Suprapubic skin (tissue), 4 donors: Measurements from ENCODE around the gene FATE1. TPM values are rescaled to one million over a fixed set of nuclear protein-coding genes. Genes with fewer than 3 reads are reported as not detected.

Experiments used
- DNase-seq, 2 donors: peaks; one replicate each; pipeline ENCODE4 v3.0.0-alpha.2; 2019; ENCODE audit warnings: low spot score in 2 of 2
- H3K27ac ChIP-seq: fragments of 200-600 bp; sonication (generic); one replicate; pipeline ENCODE4 v1.5.1; 2019
- H3K27me3 ChIP-seq: fragments of 200-600 bp; sonication (generic); one replicate; pipeline ENCODE4 v1.5.1; 2019
- H3K36me3 ChIP-seq: fragments of 200-600 bp; sonication (generic); one replicate; pipeline ENCODE4 v1.5.1; 2019
- H3K4me1 ChIP-seq: fragments of 200-600 bp; sonication (generic); one replicate; pipeline ENCODE4 v1.5.1; 2019
- H3K4me3 ChIP-seq: fragments of 200-600 bp; sonication (generic); one replicate; pipeline ENCODE4 v1.5.1; 2019; ENCODE audit warnings: mild to moderate bottlenecking
- H3K9me3 ChIP-seq: fragments of 200-600 bp; sonication (generic); one replicate; pipeline ENCODE4 v1.5.1; 2019
- CTCF ChIP-seq, 2 donors: fragments of 200-600 bp in 1 of 2; fragments of 450-650 bp in 1 of 2; sonication (generic) in 1 of 2; IDR thresholded peaks; one replicate each; pipeline ENCODE4 v1.5.1; 2016 to 2019; ENCODE audit warnings: antibody characterized with exemption in 2 of 2, mild to moderate bottlenecking in 1 of 2, moderate library complexity in 1 of 2
- EP300 ChIP-seq: sonication (generic); formaldehyde crosslinking; IDR thresholded peaks from one replicate; pipeline ENCODE4 v1.6.1; 2017; ENCODE audit warnings: antibody characterized with exemption
- POLR2A ChIP-seq, 2 donors: fragments of 450-650 bp; IDR thresholded peaks; one replicate each; pipeline ENCODE4 v1.6.1; 2017; ENCODE audit warnings: antibody characterized with exemption in 2 of 2, mild to moderate bottlenecking in 2 of 2, moderate library complexity in 2 of 2
- POLR2AphosphoS5 ChIP-seq, 3 donors: sonication (generic); formaldehyde crosslinking; IDR thresholded peaks; one replicate each; pipeline ENCODE4 v1.6.1; 2017; ENCODE audit warnings: antibody characterized with exemption in 3 of 3
- WGBS: methylation state at CpG from one replicate; pipeline ENCODE4 v1.1.5; 2018; 5-methylcytosine and 5-hydroxymethylcytosine counted together
- total RNA-seq, 4 donors: library from RNA; depleted of rRNA; stranded (reverse); fragments of >200 nt; gene quantifications; one replicate each; pipeline ENCODE4 v1.1.0, GENCODE V29; 2016

Gene FATE1
- total RNA-seq, 4 donors from 2014 or later = not detected

GRCh38 chrX:151738751-151739150, 22.9 kb downstream of the FATE1 start:
- TF ChIP-seq CTCF (IDR thresholded peaks at IDR 0.05) (no peak), EP300 (no peak), POLR2A (IDR thresholded peaks at IDR 0.05) (no peak), POLR2AphosphoS5 (IDR thresholded peaks at IDR 0.05) (no peak)
- WGBS = 89% methylated on average over 7 of the region's 7 CpGs
- H3K4me3 ChIP-seq = no peak overlapping the region
- no peak for DNase-seq
- no peaks in the 10 kb centered on the region for H3K4me1 ChIP-seq
- no peaks in the 10 kb centered on the region for H3K27me3 ChIP-seq
- no peaks in the 10 kb centered on the region for H3K36me3 ChIP-seq
- H3K27ac ChIP-seq = no peak overlapping the region
- H3K9me3 ChIP-seq = no peaks in the 10 kb centered on the region

DNA sequence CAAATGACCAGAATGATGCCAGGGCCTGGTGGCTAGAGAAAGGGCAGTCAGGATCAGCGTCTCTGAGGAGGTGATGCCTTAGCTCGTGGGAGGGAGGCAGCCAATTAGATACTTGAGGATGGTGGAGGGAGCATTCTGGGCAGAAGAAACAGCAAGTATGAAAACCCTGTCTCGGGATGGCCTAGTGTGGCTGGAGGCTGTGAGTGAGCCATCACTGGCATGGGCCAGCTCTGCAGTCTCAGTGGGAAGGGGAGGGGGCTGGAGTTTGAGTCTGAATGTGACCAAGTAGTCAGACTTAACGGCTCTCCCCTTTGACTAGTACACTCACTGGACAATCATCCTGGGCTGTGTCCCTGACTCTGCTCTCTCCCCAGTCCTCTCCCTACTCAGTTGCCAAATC, 25.8 kb downstream of the FATE1 start:
- no peak for TF ChIP-seq EP300
- Histone ChIP-seq H3K4me3 (no peak overlapping the region), H3K4me1 (no peaks in the 10 kb centered on the region), H3K27me3 (no peaks in the 10 kb centered on the region), H3K36me3 (no peaks in the 10 kb centered on the region), H3K9me3 (no peaks in the 10 kb centered on the region), H3K27ac (no peak overlapping the region)
- no peak for DNase-seq
- 83% methylated on average over 4 of the region's 4 CpGs for WGBS

- no peaks in the 10 kb centered on the region for H3K27me3 ChIP-seq
- H3K27ac ChIP-seq = no peak overlapping the region
- no peak for TF ChIP-seq POLR2A (IDR thresholded peaks at IDR 0.05)
- TF ChIP-seq CTCF (IDR thresholded peaks at IDR 0.05) = no peak
- TF ChIP-seq EP300 = no peak
- no peak for TF ChIP-seq POLR2AphosphoS5 (IDR thresholded peaks at IDR 0.05)
- DNase-seq = no peak
- 92% methylated on average over 3 of the region's 5 CpGs for WGBS
- H3K9me3 ChIP-seq = no peaks in the 10 kb centered on the region
- H3K36me3 ChIP-seq = no peaks in the 10 kb centered on the region
- H3K4me3 ChIP-seq = no peak overlapping the region
- no peaks in the 10 kb centered on the region for H3K4me1 ChIP-seq
These were observed 26.5 kb downstream of the FATE1 start for GRCh38 chrX:151742311-151742710.

GRCh38 chrX:151743651-151744470, 28.0 kb downstream of the FATE1 start:
- no peak overlapping the region for H3K27ac ChIP-seq
- H3K27me3 ChIP-seq = no peaks in the 10 kb centered on the region
- WGBS = 88% methylated on average over 21 of the region's 21 CpGs
- no peaks in the 10 kb centered on the region for H3K4me1 ChIP-seq
- no peak for TF ChIP-seq CTCF (IDR thresholded peaks at IDR 0.05)
- no peak for TF ChIP-seq POLR2AphosphoS5 (IDR thresholded peaks at IDR 0.05)
- TF ChIP-seq EP300 = no peak
- TF ChIP-seq POLR2A (IDR thresholded peaks at IDR 0.05) = no peak
- H3K4me3 ChIP-seq = no peak overlapping the region
- H3K9me3 ChIP-seq = no peaks in the 10 kb centered on the region
- no peaks in the 10 kb centered on the region for H3K36me3 ChIP-seq
- DNase-seq = no peak

DNA sequence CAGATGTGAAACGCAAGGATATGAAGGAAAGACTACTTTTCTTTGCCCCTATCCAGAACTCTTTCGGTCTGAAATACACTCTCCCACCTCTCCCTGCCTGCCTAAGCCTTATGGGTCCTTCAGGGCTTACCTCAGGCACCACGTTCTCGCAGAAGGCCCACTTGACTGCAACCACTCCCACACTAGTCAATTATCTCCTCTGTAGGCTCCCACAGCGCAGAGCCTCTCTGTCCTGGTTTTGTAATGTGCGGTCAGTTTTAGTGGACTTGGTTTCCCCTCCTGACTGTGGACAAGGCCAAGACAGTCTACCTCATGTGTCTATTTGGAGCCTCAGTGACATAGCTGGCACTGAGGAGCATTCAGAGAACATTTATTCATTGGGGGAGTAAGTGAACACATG, 29.8 kb downstream of the FATE1 start:
- Histone ChIP-seq H3K9me3 (no peaks in the 10 kb centered on the region), H3K4me1 (no peaks in the 10 kb centered on the region), H3K27ac (no peak overlapping the region), H3K36me3 (no peaks in the 10 kb centered on the region), H3K4me3 (no peak overlapping the region), H3K27me3 (no peaks in the 10 kb centered on the region)
- no peak for TF ChIP-seq CTCF (IDR thresholded peaks at IDR 0.05)
- TF ChIP-seq POLR2AphosphoS5 (IDR thresholded peaks at IDR 0.05) = no peak
- no peak for TF ChIP-seq POLR2A (IDR thresholded peaks at IDR 0.05)
- TF ChIP-seq EP300 = no peak
- WGBS = 78% methylated on average over 6 of the region's 6 CpGs
- no peak for DNase-seq

- TF ChIP-seq POLR2A (IDR thresholded peaks at IDR 0.05) (no peak), EP300 (no peak), POLR2AphosphoS5 (IDR thresholded peaks at IDR 0.05) (no peak)
- Histone ChIP-seq H3K27ac (no peak overlapping the region), H3K4me1 (no peaks in the 10 kb centered on the region), H3K27me3 (no peaks in the 10 kb centered on the region), H3K9me3 (no peaks in the 10 kb centered on the region), H3K4me3 (no peak overlapping the region), H3K36me3 (no peaks in the 10 kb centered on the region)
- no peak for DNase-seq
- WGBS = 54% methylated on average over 2 of the region's 2 CpGs
These were observed 30.7 kb downstream of the FATE1 start for GRCh38 chrX:151746502-151746901.
